DMS79 (cell line): ENCODE results near the gene KATNAL1.
"Not testable (repeated sequence)": the region's sequence is repeated elsewhere in the genome, so short reads cannot be mapped to it uniquely, and the experiment has no call there.

Experiments
- DNase-seq: peaks from one replicate; lab custom pipeline; 2025; lab: John Stamatoyannopoulos, UW

Gene KATNAL1

DNA sequence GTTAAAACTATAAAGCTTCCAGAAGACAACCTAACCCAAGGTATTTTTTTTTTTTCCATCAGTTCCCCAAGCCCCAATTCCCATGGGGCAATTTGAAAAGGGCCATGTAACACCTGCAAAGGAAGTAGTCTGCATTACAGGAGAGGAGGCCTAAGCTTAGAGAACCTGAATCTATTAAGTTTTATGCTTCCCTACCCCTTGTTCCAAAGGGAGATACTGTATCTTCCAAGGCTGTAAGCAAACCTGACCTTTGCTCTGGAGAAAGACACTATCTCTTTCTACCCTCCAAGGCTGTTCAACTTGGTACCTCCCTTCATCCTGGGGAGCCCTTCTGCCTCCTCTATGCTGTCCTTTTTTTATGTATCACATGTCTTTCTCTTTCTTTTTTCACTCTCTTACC is 15.0 kb downstream of the KATNAL1 start:
- no peak for DNase-seq

DNA sequence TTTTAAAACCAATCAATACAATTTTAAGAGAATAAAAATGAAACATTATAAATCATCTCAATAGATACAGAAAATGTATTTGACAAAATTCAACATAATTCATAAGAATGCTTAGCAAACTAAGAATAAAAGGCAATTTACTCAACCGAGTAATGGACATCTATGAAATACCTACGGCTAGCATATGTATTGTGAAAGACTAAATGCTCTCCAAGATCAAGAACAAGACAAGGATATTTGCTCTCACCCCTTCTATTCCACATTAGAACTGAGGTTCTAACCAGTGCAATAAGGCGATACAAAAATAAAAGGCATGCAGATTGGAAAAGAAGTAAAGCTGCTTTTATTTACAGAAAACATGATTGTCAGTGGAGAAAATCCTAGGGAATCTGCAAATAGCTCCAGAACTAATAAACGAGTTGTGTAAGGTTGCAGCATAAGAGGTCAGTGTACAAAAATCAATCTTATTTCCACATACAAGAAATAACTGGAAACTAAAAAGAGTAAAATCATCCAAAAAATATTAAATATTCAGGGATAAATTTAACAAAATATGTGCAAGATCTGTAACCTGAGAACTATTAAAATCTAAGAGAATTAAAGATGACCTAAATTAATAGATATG is 16.4 kb downstream of the KATNAL1 start:
- no peak for DNase-seq

DNA sequence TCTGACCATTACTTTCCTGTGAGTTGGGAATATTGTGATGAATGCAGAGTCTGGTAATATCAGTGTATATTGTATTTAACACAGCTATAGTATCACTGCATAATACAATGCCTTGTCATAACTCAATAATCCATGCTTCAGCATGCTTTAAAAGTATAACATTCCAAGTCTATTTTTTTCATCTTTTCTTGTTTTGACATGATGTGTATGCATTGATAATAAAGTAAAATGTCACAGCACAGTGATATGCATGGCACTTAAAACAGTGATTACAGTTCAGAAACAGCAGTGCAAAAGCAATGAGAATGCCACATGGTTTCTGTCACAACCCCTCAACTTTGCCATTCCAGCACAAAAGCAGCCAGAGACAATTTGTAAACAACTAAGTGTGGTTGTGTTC is 17.8 kb downstream of the KATNAL1 start:
- no peak for DNase-seq

DNA sequence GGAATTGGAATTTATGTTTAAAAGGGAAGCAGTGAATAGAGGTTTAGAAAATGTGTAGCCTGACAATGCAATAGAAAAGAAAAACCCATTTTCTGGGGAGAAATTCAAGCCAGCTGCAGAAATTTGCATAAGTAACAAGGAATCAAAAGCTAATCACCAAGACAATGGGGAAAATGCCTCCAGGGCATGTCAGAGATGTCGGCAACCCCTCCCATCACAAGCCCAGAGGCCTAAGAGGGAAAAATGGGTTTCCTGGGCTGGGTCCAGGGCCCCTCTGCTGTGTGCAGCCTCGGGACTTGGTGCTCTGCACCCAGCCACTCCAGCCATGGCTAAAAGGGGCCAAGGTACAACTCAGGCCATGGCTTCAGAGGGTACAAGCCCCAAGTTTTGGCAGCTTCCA is 21.3 kb downstream of the KATNAL1 start:
- DNase-seq, result not testable (repeated sequence)

DNA sequence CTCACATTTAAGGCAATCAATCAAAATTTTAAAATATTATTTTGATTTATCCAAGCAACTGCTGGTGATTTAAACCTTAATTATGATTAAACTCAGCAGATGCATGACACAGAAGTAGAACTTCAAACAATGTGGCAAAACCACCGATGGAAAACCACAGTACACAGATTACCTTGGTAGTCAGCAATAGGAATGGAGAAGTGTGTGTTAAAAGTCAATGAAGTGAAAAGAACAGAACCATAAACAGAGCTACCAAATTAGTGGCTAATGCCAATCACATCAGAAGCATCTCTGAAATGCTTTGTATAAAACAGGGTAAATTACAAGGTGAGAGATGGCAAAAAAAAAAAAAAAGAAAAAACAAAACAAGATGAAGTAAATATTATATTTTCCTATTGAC is 31.2 kb downstream of the KATNAL1 start:
- DNase-seq, result no peak

DNA sequence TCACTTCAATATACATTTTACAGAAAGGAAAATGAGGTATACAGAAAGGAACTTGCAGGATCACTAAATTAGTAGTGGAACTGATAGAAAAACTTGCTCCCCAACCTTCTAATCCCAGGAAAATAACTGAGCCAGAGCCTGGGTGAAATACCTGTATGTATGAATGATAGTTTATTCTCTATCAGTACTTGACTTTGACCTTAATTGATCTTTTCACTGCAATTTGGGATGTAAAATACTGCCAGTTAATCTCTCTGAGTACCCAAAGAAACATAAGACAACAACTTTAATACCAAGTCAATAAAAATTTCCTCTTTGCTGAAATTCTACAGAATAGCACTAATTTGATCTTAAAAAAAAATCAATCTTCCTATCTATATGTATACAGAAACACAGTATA is 33.3 kb downstream of the KATNAL1 start:
- no peak for DNase-seq

DNA sequence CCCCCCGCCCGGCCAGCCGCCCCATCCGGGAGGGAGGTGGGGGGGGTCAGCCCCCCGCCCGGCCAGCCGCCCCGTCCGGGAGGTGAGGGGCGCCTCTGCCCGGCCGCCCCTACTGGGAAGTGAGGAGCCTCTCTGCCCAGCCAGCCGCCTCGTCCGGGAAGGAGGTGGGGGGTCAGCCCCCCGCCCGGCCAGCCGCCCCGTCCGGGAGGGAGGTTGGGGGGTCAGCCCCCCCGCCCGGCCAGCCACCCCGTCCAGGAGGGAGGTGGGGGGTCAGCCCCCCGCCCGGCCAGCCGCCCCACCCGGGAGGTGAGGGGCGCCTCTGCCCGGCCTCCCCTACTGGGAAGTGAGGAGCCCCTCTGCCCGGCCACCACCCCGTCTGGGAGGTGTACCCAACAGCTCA is 37.3 kb downstream of the KATNAL1 start:
- not testable (repeated sequence) for DNase-seq

DNA sequence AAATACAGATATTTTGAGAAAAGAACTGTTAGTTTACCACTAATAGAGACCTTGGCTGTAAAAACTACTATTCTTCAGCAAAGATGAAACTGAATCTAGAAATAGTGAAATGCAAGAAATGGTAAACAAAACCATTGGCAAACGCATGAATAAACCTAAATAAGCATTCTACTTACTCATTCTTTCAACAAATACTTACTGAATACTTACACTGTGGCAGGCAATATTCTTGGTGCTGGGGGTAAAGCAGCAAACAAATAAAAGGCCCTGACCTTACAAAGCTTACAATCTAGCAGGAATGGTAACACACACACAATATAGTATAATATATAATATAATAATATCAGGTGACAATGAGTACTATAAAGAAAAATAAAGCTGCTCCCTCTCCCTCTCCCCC is 38.7 kb downstream of the KATNAL1 start:
- no peak for DNase-seq

DNA sequence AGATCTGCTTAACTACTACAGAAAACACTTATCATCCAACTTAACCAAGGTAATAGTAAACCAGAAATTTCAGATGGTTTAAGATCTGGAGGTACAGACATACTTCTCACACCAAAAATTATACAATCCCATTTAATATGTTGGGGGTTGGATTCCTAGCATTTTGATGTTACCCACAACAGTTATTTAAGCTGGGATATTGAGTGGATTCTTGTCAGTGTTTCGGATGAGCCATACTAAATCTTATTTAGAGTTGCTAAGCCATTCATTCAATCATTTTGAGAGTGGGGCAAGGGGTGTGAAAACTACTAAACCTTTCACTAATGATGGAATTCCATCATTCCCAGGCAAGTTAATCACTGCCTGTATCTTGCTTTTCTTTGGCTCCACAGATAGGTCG is 40.6 kb downstream of the KATNAL1 start:
- no peak for DNase-seq

DNA sequence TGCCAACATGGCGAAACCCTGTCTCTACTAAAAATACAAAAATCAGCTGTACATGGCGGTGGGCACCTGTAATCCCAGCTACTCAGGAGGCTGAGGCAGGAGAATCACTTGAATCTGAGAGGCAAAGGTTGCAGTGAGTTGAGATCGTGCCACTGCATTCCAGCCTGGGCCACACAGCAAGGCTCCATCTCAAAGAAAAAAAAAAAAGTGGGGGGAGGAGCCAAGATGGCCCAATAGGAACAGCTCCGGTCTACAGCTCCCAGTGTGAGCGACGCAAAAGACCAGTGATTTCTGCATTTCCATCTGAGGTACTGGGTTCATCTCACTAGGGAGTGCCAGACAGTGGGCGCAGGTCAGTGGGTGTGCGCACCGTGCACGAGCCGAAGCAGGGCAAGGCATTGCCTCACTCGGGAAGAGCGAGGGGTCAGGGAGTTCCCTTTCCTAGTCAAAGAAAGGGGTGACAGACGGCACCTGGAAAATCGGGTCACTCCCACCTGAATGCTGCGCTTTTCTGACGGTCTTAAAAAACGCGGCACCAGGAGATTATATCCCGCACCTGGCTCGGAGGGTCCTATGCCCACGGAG is 48.1 kb downstream of the KATNAL1 start:
- DNase-seq, result not testable (repeated sequence)

DNA sequence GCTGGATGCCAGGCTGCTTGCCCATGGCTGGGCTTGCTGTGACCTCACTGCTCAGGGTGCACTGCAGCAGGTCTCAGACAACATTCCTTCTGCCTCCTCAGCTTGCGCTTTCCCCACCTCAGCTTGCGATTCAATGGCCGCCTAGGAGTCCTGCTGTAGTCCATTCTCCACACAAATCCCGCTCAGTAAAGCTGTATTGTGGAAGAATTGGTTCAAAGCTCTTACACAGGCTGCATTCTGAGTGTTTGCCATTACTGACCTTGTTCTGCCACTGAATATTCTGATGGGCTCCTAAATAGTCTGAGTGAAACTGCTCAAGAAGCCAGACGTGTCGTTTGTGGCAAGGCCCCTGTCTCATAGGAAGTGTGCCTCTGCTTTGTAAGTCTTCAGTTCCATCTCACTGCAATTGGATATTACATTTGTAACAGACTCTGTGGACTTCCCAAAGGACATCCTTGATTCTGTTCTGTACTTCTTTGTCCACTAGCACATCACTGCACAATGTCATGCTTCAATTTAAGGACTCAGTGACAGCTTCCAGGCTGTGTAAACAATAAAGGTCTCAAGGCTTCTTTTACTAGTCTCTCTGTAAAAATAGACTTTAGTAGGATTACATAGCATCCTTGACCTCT is 49.8 kb downstream of the KATNAL1 start:
- DNase-seq, result no peak

DNA sequence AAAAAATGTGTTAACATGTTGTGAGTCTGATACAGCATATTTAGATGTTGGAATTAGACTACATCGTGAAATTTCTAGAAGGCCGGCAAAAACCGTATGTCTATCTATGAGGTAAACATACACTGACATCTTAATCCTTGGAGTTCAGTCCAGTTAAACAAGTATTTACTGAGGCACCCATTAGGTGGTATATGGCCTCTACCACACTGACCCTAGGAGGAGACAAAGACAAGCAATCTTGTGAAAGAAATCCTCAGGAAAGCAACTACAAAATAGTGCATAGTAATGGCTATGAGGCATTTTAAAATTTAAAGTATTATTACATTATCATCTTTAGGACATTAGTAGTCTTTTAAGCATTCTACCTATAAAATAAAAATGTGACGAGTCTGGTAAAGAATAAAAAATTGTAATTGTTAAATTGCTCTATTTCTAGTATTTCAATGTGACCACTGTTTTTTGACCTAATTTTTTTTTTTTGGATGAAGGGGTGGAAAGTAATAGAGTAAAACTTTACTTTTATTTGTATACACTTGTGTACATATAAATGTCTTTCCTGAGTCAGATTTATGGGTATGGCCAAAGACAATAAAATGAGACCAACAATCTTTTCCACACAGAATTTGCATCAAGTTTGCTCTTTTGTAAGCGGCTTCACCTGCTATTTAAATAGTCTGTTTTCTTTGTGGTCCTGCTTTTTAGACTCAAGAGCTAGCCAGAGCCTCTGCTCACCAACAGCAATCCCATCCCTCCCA is 50.5 kb downstream of the KATNAL1 start:
- no peak for DNase-seq

DNA sequence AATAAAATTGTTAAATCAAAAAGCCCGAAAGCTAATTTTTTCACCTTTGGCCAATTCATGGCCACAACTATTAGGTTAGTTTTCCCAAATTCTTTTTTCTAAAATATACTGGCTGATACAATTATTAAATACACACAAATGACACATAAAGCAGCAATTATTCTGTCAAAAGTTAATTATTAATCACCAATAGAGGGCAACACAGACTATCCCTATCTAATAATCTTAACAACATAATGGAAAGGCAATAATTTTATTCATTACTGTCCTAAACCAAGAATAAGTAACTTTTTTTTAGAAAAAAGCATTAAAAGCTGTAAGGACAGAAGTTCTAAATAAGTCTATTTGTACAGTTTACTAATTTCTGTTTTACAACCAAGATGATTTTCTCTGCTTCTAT is 51.7 kb downstream of the KATNAL1 start:
- DNase-seq, result no peak

DNA sequence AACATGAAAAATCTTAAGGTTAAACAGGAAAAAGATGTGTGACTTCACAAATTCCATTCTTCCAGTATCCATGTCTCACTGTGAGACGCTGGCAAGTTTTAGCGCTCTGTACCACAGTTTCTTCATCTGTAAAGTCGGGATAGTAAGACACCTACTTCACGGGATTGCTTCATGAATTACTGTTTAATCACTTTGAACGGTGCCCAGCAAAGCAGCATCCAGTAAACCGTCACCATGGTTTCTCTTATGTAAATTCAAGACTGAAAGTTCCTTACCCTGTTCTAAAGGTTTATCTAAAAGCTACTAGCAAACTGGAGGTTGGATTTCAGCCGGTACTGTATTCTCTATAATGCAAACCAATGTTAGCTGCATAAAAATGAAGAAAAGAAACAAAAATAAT is 53.5 kb downstream of the KATNAL1 start:
- DNase-seq, result no peak

DNA sequence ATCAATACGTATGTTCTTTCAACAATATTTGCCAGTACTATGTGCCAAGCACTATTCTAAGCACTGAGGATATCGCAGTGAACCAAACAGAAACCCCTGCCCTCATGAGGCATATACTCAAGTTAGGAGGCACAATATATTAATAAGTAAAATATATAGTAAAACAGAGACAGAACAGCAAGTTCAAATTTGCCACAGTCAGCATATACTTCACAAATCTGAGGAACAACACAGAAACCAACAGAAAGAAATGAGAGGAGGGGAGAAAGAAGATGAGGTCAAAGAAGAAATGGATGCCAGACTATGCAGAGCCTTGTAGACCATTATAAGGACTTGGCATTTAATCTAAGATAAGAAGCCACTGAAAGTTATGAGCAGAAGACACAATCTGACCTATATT is 59.9 kb downstream of the KATNAL1 start:
- no peak for DNase-seq

DNA sequence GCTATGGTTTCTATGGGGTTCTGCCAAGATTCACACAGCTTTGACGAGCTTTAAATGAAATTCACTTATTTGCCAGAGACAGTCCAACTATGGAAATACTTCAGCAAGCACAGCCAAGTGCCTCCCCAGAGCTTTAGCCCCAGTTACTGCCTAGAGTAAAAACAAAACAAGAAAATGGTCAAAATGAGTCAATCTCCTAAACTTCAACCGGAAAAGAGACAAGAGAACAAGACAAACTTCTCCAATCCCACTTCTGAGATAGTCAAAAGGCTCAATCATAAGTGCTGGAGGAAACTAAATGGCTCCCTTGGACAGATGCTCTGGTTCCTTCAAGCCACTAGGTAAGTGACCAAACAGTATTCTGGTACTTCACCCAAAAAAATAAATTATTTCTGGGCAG is 65.8 kb downstream of the KATNAL1 start:
- DNase-seq, result no peak

DNA sequence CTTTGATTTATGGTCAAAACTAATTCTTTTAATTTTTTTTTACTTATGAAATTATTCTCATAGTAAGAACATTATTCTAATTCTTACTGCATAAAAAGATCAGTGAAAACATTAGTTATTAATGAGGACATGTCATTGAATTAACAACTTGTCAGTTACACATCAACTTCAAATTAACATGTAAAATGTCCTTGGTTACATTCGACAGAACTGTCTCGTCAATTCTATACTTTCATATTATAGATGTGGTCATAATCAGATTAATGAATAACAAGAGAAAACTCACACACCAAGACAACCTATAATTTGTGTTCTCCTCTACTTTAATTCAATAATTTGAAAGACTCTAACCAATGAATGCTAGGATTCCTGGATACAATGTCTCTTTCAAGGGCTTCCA is 66.7 kb downstream of the KATNAL1 start:
- no peak for DNase-seq

DNA sequence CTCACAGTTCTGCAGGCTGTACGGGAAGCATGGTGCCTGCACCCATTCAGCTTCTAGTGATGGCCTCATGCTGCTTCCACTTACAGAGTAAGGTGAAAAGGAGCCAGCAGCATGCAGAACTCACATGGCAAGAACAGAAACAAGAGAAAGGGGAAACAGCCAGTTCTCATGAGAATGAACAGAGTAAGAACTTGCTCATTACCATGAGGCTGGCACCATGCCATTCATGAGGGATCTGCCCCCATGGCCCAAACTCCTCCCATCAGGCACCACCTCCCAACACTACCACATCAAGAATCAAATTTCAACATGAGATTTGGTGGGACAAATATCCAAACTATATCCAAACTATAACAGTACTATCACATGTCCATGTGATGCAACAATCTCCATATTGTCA is 72.1 kb downstream of the KATNAL1 start:
- DNase-seq, result no peak

DNA sequence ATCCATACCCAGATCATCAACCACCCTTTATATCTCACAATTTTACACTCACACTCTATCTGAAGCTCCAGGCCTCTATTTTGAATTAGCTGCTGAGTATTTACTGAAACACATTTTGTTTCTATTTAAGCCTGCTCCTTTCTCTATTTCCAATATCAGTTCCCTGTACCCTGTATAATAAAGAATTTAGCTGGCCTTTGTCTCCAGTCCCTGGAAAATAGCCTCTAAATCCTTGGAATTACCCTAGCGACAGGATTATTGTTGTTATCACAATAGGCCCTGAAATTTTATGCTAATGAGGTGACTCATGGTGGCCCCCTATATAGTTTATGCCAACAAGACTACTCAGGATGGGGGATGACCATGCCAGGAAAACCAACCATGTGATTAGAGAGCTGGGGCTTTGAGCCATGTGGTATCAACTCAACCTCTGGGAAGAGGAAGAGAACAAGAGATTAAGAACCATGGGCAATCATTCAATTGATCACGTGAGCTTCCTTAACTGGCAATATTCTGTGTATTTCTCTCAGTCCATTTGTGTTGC is 72.7 kb downstream of the KATNAL1 start:
- no peak for DNase-seq

DNA sequence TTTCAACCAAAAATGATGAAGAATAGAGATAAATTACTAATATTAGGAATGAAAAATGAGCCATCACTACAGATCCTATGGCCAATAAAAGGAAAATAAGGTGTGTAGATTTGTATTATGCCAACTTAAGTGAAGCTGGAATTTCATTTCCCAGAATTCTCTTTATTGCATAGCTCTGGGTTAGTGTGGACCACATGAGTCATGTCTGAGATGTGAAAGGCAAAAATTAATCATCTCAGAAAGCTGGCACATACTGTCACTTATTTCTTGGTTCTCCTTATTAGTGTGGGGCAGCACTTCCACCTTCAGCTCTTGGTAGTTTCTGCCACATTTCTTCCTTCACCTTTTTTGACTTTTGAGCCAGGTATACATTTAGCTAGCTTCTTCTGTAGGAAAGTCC is 82.6 kb downstream of the KATNAL1 start:
- DNase-seq, result no peak

DNA sequence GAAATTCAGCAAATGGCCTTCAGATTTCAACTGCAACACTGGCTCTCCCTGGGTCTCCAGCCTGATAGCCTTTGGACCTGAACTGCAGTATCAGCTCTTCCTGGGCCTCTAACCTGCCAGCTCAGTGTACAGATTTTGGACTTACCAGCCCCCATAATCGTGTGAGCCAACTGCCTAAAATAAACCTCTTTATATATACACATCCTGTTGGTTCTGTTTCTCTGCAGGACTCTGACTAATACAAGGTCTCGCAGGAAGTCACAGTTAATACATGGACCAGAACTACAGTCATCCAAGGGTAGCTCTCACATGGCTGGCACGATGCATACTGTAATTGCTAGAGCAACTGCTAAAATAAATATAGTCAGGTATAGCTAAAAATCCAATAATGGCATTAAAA is 85.1 kb downstream of the KATNAL1 start:
- no peak for DNase-seq

DNA sequence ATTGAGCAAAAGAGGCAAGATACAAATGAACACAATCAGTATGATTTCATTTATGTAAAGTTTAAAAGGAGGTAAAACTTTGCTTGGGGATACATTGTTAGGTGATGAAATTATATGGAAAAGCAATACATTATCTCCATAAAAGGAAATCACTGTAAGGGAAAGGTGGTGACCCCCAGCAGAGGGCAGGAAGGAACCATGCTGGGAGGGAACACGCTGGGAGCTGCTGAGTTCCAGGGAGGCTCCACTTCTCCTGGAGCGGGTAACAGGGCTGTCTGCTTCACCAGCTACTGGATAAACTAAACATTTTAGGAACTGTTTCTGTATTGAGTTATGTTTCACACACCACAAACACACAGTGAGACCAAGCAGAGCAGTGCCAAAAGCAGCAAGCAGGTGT is 91.2 kb downstream of the KATNAL1 start:
- DNase-seq, result no peak

DNA sequence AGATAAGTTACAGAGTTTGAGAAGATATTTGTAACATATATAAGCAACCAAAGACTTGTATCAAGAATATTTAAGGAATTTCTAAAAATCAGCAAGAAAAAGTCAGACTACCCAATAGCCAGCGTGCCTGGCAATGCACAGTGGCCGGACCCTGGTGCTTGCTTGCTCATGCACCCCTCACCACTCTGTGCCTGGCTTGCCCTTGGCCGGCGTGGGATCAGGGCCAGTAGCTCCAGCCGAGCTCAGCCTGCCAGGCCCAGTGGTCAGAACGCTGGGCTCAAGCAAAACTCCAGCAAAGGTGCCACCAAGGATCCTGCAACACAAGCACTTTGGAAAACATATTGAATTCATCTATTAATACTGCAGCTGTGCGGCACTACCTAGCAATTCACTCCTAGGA is 95.1 kb downstream of the KATNAL1 start:
- no peak for DNase-seq
